Embryonic facial prominence (tissue), 1 donor: ENCODE data around the gene SERPINA6.
"Not testable (repeated sequence)": the region's sequence is repeated elsewhere in the genome, so short reads cannot be mapped to it uniquely, and the experiment has no call there.

Source experiments
- DNase-seq: peaks from one replicate; pipeline ENCODE4 v3.0.0-alpha.2; 2016; ENCODE audit errors: extremely low spot score

Gene SERPINA6, protein sequence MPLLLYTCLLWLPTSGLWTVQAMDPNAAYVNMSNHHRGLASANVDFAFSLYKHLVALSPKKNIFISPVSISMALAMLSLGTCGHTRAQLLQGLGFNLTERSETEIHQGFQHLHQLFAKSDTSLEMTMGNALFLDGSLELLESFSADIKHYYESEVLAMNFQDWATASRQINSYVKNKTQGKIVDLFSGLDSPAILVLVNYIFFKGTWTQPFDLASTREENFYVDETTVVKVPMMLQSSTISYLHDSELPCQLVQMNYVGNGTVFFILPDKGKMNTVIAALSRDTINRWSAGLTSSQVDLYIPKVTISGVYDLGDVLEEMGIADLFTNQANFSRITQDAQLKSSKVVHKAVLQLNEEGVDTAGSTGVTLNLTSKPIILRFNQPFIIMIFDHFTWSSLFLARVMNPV

GRCh38 chr14:94322648-94323570 lies at the start of gene SERPINA6:
TSS of gene SERPINA6 (minus strand) at chr14:94323336. CDS start at chr14:94314648, 8,688 bp downstream.
- DNase-seq, result no peak

DNA sequence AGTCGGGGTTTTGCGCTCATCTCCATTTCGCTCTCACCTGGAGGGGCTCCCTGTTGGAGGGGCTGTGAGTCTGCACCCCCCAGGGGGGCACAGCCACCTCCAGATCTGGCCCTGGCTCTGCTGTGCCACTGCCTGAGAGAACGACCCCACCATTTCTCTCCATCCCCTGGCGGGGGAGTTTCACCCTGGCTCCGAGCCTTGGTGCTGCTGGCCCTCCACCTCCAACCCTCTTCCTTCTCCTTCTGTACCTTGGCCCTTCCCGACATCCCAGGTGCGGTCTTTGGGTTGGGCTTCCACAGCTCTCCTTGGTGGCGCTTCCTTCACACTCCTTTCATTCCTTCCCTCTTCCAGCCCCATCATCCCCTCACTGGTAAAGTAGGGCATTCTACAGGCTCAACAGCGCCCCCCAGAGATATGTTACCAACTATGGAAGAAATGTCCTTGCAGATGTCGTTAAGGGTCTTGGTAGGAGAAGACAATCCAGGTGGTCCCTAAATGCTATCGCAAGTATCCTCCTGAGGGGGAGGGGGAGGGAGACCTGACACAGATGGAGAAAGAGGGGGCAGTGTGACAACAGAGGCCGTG lies 49.0 kb upstream of the SERPINA6 start:
- no peak for DNase-seq

GRCh38 chr14:94370524-94370910 lies 47.4 kb upstream of the SERPINA6 start:
- DNase-seq, result no peak

DNA sequence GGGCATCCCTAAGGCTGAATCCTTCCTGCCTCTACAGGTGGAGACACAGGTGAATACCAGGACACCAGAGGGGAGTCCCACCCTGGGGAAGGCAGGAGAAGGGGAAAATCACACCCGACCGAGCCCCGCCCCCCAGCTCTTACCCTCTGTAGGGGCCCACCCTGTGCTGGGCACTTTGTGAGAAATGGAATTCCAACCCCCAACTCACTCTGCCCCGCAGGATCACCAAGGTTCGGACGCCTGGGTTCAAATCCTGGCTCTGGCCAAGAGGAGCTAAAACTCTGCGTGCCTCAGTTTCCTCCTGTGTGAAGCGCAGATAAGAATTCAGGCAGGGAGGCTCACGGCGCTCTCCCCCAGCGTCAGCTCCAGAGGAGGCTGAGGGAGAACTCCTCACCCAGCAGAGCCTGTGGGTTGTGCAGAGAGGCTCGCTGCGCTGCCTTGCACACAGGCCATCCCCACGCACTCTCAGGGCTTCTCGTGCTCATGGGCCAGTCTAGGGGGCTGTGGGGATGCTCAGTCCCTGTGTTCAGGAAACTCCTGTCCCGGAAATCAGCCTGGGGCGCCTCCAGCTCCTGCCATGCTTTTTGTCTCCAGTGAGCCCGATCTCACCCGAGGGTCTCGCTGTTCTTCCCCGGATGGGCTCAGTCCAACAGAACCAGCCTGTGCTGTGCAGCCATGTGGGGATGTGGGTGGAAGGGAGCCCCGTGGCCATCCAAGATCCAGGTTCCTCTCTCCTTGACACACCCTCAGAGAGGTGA lies 46.8 kb upstream of the SERPINA6 start:
- not testable (repeated sequence) for DNase-seq

DNA sequence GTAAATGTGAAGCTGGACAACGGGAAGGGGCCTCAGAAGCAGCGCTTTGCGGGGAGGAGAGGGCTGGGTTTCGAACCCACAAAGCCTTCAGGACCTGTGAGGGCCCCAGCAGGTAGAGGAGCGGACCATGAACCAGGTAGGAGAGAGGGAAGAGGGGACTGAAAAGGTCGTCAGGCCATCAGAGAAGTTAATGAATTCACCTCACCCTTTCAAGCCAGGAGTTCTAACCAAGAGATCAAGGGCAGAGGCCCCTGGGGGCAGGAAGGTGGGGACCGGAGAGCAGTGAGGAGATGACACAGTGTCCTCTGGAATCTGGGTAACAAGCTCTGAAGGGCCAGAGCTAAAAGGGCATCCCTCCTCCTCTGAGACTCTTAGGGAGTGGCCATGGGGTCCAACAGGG lies 45.8 kb upstream of the SERPINA6 start:
- DNase-seq, result no peak

DNA sequence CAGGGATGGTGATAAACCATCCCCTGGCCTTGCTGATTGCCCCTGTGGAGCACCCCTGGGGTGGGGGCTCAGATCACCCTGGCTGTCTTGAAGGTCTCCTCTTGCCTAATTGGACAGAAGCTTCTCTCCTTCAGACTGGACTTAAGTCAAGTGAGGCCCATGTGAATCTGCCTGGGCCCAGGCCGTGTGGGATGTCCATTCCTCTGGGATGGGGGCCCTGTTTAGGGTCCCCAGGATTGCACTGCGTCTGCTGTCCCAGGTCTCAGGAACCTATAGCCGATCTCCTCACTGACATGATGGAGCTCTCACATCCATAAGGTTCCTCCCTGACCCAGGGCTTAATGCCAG lies 45.1 kb upstream of the SERPINA6 start:
- DNase-seq, result no peak

- no peak for DNase-seq
Measured at GRCh38 chr14:94367347-94368242, 44.5 kb upstream of the SERPINA6 start.

- no peak for DNase-seq
Measured at GRCh38 chr14:94366146-94366915, 43.2 kb upstream of the SERPINA6 start, which contains the start of gene SERPINA2. TSS of gene SERPINA2 (minus strand) at chr14:94366698.

GRCh38 chr14:94365624-94366023 lies 42.5 kb upstream of the SERPINA6 start:
- no peak for DNase-seq

DNA sequence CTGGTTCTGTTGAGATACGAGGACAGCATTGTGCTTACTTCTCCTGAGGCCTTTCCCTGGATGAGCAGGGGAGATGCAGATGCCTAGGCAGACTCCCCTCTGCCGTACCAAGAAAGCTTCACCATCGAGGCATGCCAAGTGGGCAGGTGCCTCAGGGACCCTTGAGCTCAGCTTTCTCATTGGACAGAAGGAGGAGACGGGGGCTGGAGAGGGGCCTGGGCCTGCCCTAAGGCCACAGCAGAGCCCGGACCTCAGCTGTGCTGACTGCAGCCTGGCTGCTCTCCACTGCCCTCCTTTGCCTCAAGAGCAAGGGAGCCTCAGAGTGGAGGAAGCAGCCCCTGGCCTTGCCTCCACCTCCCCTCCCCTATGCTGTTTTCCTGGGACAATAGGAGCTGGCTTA lies 41.8 kb upstream of the SERPINA6 start:
- no peak for DNase-seq

DNA sequence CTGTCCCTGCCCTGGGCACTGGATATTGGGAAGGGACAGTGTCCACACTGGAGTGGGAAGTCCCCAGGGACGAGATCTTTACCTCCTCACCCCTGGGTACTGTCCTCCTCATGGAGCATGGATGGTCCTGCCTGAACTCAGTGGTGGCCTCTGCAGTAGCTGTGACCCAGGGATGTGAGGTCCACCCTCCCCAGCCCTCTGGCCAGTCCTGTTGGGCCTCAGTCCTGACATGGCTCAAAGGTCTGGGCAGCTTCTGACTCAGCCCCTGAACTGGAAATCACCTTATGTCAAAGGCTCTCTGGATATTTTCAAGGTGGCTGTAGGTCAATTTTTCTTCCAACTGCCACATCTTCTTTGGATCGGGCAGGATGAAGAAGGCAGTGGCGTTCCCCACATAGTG lies 40.9 kb upstream of the SERPINA6 start:
- no peak for DNase-seq

GRCh38 chr14:94363151-94363624 lies 40.1 kb upstream of the SERPINA6 start:
- DNase-seq, result no peak

DNA sequence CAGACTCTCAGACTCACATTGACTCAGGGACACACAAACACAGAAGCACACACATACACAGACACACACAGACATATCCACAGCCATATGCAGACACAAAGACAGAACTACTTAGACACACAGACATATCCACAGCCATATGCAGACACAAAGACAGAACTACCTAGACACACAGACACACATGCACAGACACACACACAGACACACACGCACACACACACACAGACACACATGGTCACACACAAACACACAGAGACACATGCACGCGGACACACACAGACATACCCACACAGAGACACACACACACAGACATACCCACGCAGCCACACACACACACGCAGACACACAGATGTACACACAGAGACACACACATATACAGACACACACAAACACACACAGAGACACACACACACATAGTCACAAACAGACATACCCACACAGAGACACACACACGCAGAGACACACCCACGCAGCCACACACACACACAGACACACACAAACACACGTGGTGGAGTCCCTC lies 39.5 kb upstream of the SERPINA6 start:
- DNase-seq, result no peak

DNA sequence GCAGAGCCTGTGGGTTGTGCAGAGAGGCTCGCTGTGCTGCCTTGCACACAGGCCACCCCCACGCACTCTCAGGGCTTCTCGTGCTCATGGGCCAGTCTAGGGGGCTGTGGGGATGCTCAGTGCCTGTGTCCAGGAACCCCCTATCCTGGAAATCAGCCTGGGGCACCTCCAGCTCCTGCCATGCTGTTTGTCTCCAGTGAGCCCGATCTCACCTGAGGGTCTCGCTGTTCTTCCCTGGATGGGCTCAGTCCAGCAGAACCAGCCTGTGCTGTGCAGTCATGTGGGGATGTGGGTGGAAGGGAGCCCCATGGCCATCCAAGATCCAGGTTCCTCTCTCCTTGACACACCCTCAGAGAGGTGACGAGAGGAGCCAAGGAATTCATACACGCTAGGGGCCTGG lies 38.5 kb upstream of the SERPINA6 start:
- no peak for DNase-seq

- no peak for DNase-seq
Measured at GRCh38 chr14:94360945-94361565, 37.9 kb upstream of the SERPINA6 start.

- DNase-seq, result no peak
Measured at GRCh38 chr14:94357166-94357565, 34.0 kb upstream of the SERPINA6 start.

DNA sequence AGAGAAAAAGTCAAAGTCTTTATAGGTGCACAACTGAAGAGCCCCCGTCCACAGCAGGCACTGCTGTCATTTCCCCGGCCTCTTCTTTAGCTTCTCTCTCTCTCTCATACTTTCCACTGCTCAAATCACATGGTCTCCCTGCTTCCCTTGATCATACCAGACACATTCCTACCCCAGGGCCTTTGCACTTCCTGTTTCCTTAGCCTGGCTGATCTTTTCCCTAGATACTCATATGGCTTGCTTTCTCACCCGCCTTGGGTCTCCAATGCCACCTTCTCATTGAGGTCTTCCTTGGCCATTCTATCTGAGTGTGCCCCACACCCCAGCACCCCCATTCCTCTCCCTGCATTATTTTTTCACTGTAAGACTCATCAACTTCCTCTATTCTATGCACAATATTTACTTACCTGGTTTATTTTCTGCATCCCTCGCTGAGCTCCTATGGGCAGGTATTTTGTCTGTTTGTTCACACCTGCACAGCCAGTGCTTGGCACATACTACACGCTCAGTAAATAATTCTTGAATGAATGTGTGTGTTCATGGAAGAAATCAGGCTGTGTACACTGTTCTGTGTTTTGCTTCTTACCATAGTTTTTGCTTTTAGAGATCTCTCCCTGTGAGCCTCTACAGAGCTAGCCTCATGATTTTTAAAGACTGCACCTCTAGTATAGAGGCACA lies 33.4 kb upstream of the SERPINA6 start:
- DNase-seq, result no peak

DNA sequence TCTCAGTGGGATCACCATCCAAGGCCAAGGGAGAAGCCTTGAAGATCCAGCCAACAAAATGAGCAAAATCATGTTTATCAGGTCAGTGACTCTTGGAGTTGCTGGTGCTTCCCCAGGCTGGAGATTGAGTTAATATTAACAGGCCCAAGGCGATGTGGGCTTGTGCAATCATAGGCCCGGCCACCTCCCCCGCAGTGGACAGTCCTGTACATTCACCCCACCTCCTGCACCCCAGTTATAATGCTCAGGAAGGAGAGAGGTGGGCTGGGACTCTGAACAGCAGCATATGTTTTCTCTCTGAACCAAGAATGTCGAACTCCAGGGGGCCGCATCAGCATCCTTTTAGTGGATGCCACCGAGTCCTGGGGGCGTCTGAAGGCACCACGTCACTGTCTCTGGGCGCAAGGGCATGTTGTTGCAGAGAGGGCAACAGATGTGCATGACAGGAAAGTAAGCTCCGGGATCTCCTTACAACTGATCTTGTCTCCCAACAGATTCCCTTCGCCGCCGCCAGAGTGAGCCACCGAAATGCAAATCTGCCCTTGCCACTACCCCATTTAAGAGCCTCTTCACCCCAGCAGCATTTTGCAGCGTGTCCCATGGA lies 32.2 kb upstream of the SERPINA6 start:
- peak; percentile 47 for DNase-seq
